ENCODE results near the gene SLCO4C1. TPM values are rescaled to one million over a fixed set of nuclear protein-coding genes. Genes with fewer than 3 reads are reported as not detected.

Gene SLCO4C1
- total RNA-seq, 1 donor = 2.5 TPM

DNA sequence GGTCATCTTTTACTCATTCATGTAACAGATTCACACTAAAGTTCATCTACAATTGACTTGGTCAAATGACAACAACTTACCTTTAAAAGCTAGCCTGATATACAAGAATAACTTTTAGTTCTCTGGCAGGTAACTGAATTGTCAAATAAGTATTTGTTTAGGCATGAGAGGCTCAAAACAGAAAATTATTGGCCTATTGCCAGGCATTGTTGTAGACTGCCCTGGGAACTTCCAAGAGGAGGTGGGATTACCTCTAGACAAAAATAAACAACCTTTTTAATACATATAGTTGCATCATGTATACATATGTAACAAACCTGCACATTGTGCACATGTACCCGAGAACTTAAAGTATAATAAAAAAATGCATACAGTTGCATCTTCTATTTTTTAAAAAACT, 18.2 kb upstream of the SLCO4C1 start:
- H3K79me2 ChIP-seq (ENCODE audit: insufficient read depth, low read length) = no peaks in the 10 kb centered on the region
- no peaks in the 10 kb centered on the region for H3K9me3 ChIP-seq (ENCODE audit: low read depth, low read length)
- TF ChIP-seq, protein P1, sequence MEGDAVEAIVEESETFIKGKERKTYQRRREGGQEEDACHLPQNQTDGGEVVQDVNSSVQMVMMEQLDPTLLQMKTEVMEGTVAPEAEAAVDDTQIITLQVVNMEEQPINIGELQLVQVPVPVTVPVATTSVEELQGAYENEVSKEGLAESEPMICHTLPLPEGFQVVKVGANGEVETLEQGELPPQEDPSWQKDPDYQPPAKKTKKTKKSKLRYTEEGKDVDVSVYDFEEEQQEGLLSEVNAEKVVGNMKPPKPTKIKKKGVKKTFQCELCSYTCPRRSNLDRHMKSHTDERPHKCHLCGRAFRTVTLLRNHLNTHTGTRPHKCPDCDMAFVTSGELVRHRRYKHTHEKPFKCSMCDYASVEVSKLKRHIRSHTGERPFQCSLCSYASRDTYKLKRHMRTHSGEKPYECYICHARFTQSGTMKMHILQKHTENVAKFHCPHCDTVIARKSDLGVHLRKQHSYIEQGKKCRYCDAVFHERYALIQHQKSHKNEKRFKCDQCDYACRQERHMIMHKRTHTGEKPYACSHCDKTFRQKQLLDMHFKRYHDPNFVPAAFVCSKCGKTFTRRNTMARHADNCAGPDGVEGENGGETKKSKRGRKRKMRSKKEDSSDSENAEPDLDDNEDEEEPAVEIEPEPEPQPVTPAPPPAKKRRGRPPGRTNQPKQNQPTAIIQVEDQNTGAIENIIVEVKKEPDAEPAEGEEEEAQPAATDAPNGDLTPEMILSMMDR (IDR thresholded peaks at IDR 0.05; ENCODE audit: extremely low read depth, low read depth, low read length) = no peak
- no peaks in the 10 kb centered on the region for H4K20me1 ChIP-seq (ENCODE audit: insufficient read depth, low read length)
- H2AFZ ChIP-seq (ENCODE audit: low read length) = no peak overlapping the region
- H3K27me3 ChIP-seq (ENCODE audit: insufficient read depth, low read length) = no peaks in the 10 kb centered on the region
- H3K36me3 ChIP-seq (ENCODE audit: insufficient read depth, low read length) = no peaks in the 10 kb centered on the region
- no peaks in the 10 kb centered on the region for H3K4me1 ChIP-seq (ENCODE audit: insufficient read depth, low read length)
- no peak overlapping the region for H3K4me2 ChIP-seq (ENCODE audit: insufficient read depth, low read length)
- no peak for DNase-seq (ENCODE audit: insufficient read length, low spot score, missing footprints)
- no peak overlapping the region for H3K4me3 ChIP-seq (ENCODE audit: insufficient read depth, low read length)
- no peak overlapping the region for H3K27ac ChIP-seq (ENCODE audit: low read depth, low read length)

DNA sequence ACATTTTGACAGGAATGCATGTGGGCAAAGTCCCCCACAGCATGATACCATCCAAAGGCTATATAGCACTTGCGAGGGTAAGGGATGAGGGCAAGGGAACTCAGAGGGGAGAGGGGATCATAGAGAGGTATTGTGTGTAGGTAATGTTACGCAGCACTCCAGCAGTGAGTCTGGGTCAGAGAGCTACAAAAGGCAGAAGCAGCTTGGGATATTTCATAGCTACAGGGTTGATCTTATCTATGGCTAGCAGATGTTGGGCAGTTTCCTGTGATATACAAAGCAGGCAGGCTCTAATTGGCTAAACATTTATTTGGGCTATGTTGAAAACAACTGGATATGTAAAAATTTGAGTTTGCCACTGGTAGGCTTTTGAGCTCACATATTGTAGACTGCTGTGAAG, 17.8 kb upstream of the SLCO4C1 start:
- Histone ChIP-seq H3K4me2 (ENCODE audit: insufficient read depth, low read length) (no peak overlapping the region), H3K27ac (ENCODE audit: low read depth, low read length) (no peak overlapping the region), H2AFZ (ENCODE audit: low read length) (no peak overlapping the region), H3K4me1 (ENCODE audit: insufficient read depth, low read length) (no peaks in the 10 kb centered on the region), H3K27me3 (ENCODE audit: insufficient read depth, low read length) (no peaks in the 10 kb centered on the region), H4K20me1 (ENCODE audit: insufficient read depth, low read length) (no peaks in the 10 kb centered on the region), H3K36me3 (ENCODE audit: insufficient read depth, low read length) (no peaks in the 10 kb centered on the region), H3K79me2 (ENCODE audit: insufficient read depth, low read length) (no peaks in the 10 kb centered on the region), H3K4me3 (ENCODE audit: insufficient read depth, low read length) (no peak overlapping the region), H3K9me3 (ENCODE audit: low read depth, low read length) (no peaks in the 10 kb centered on the region)
- TF ChIP-seq, protein P1 (IDR thresholded peaks at IDR 0.05; ENCODE audit: extremely low read depth, low read depth, low read length) = no peak
- DNase-seq (ENCODE audit: insufficient read length, low spot score, missing footprints) = no peak

DNA sequence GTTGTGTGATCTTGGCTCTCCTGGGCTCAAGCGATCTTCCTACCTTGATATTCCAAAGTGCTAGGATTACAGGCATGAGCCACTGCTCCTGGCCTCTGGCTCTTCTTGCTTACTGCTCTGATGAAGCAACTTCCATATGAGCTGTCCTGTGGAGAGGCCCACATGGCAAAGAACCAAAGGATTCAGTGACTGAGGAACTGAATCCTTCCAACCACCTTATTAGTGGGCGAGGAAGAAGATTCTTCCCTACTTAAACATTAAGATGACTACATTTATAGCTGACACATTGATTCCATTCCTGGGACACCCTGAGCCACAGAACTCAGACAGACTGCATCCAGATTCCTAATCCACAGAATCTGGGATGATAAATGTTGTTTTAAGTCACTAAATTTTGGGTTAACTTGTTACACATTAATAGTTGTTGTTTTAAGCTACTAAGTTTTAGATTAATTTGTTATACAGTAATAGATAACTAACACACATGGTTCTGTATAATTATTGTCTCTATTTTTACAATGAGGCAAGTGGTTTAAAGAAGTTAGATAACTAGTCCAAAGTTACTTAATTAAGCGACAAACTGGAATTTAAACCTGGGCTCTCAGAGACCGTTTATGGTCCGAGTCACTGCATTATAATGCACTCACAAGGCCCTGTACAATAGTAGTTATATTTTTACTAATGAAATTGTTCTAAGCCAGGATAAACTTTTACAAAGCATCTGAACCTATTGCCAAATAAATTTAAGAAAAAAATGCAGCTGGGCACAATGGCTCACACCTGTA, 16.7 kb upstream of the SLCO4C1 start:
- no peak overlapping the region for H2AFZ ChIP-seq (ENCODE audit: low read length)
- H3K27ac ChIP-seq (ENCODE audit: low read depth, low read length) = no peak overlapping the region
- no peak overlapping the region for H3K4me3 ChIP-seq (ENCODE audit: insufficient read depth, low read length)
- DNase-seq (ENCODE audit: insufficient read length, low spot score, missing footprints) = no peak
- H3K36me3 ChIP-seq (ENCODE audit: insufficient read depth, low read length) = no peaks in the 10 kb centered on the region
- no peak overlapping the region for H3K4me2 ChIP-seq (ENCODE audit: insufficient read depth, low read length)
- TF ChIP-seq, protein P1 (IDR thresholded peaks at IDR 0.05; ENCODE audit: extremely low read depth, low read depth, low read length) = no peak
- no peaks in the 10 kb centered on the region for H3K9me3 ChIP-seq (ENCODE audit: low read depth, low read length)
- no peaks in the 10 kb centered on the region for H3K79me2 ChIP-seq (ENCODE audit: insufficient read depth, low read length)
- H4K20me1 ChIP-seq (ENCODE audit: insufficient read depth, low read length) = no peaks in the 10 kb centered on the region
- no peaks in the 10 kb centered on the region for H3K27me3 ChIP-seq (ENCODE audit: insufficient read depth, low read length)
- no peaks in the 10 kb centered on the region for H3K4me1 ChIP-seq (ENCODE audit: insufficient read depth, low read length)

DNA sequence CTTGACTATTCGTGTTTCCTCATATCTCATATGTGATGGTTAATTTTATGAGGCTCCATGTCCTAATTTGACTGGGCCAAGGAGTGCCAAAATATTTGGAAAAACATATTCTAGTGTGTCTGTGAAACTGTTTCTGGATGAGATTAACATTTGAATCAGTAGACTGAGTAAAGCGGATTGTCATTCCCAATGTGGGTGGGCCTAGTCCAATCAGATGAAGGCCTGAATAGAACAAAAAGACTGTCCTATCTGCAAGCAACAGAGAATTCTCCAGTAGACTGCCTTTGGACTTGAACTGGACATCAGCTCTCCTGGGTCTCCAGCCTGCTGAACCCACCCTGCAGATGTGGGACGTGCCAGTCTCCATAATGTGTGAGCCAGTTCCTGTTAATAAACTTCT, 13.5 kb upstream of the SLCO4C1 start:
- Histone ChIP-seq H3K4me3 (ENCODE audit: insufficient read depth, low read length) (no peak overlapping the region), H3K27me3 (ENCODE audit: insufficient read depth, low read length) (no peaks in the 10 kb centered on the region), H3K4me2 (ENCODE audit: insufficient read depth, low read length) (no peak overlapping the region), H2AFZ (ENCODE audit: low read length) (no peak overlapping the region), H3K4me1 (ENCODE audit: insufficient read depth, low read length) (no peaks in the 10 kb centered on the region), H4K20me1 (ENCODE audit: insufficient read depth, low read length) (no peaks in the 10 kb centered on the region), H3K36me3 (ENCODE audit: insufficient read depth, low read length) (no peaks in the 10 kb centered on the region), H3K27ac (ENCODE audit: low read depth, low read length) (no peak overlapping the region), H3K79me2 (ENCODE audit: insufficient read depth, low read length) (no peaks in the 10 kb centered on the region), H3K9me3 (ENCODE audit: low read depth, low read length) (no peaks in the 10 kb centered on the region)
- no peak for DNase-seq (ENCODE audit: insufficient read length, low spot score, missing footprints)
- TF ChIP-seq, protein P1 (IDR thresholded peaks at IDR 0.05; ENCODE audit: extremely low read depth, low read depth, low read length) = no peak
